Activated T-cell treated with anti-CD3 and anti-CD28 coated beads for 1 hour (primary cell): ENCODE measurements around the gene POLR1E.
"Not testable (repeated sequence)": the region's sequence is repeated elsewhere in the genome, so short reads cannot be mapped to it uniquely, and the experiment has no call there.

Source experiments
- DNase-seq: peaks from one replicate; pipeline ENCODE4 v3.0.0-alpha.2; 2020; ENCODE audit warnings: low read depth

The POLR1E gene

DNA sequence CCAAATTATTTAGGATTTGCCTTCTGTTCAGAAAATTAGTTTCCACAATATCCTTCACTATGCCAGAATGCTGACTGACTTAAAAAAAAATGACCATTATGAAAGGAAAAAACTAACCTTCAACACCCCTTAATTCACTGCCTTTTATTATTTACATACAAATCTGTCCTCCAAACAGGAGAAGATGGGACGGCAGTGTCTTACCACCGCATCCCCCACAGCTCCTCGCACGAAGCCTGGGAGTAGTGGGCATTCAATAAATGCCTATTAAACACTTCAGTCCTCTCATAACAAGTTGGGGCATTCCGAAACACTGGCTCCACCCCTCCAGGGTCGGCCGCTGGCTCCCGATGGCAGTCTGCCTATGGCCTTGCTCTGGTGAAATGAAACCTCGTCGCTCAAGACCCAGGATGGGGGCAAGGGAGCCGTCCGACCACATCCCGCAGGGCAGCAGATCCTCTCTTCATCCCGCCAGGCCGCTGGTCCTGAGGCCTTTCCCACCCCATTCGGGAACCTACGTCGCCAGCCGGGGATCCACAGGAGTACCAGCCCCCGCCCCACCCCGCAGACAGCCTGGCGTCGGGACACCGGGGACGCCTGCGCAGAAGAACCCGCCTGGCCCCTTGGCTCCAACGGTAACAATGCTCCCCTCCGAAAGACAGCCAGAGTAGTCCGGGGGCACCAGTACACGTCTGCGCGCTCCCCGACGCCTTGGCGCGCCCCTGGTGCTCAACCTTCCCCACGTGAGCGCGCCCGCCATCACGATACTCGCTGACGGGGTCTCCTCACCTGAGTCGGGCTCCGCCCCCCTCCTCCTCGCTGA, 21.1 kb upstream of the POLR1E start:
- DNase-seq, result peak; percentile 74

DNA sequence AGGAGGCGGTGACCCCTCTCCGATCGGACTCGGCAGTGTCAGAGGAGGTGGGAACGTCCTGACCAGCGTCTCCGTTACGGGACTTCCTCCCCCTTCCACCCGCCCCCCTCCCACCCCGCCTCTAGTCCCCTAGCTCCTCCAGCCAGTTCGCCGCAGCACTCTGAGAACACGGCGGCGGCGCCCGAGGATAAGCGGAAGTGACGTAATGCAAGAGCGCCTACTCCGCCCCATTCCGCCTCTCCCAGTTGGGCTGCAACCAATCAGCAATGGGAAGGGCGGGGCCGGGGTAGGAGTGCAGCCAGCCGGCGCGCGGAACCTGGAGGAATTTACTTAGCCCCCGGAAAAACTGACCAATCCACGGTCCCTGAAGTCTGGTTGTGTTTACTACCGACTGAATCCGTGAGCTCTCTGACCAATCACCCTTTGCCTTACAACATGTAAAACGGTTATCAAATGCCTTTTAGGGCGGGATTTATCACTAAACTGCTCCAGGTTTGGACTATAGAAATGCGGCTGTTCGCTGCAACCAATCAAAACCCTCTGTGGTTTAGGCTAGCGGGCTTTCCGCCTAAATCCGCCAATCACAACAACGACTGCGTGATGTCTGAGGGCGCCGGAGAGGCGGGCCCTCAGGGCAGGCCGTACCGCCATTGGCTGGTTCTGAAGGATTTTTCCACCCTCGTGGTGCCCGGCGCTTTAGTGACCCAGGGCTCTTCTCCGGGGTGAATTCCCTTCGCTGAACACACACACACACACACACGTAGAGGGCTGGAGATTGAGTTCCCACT, 20.3 kb upstream of the POLR1E start, which contains the start of gene ZBTB5:
Gene ZBTB5, minus strand, starts transcription at position 202 of the 788 bp plus-strand sequence. CDS start 22,899 bp downstream, outside the sequence.
- peak; percentile 98 for DNase-seq

DNA sequence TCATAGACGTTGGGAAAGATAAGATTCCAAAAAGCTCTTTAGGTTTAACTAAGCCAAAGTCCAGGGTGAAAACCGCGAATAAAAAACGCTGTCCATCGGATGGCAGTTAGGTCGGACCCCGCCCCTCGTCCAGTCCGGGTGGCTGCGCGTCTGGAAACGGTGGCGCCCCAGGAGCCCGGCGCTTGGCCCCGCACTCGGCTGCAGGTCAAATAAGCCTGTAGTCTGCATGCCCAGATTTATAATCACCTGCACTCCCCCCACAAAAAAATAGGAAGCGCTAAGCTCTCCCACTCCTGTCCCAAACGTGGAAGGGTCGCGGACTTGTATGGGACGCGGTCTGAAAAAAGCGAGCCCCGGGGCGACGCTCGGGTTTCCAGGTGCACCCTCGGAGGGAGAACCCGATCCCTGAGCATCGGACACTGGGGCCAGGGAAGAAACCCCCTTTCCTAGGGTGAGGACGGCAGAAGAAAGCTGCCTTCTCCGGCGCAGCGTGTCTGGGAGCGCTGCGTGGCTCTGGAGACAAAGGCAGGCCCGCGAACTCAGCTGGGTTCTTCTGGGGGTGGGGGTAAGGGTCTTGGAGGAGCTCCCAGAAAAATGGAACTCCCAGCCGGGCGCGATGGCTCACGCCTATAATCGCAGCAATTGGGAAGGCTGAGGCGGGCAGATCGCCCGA, 19.6 kb upstream of the POLR1E start:
- peak; percentile 7 for DNase-seq

DNA sequence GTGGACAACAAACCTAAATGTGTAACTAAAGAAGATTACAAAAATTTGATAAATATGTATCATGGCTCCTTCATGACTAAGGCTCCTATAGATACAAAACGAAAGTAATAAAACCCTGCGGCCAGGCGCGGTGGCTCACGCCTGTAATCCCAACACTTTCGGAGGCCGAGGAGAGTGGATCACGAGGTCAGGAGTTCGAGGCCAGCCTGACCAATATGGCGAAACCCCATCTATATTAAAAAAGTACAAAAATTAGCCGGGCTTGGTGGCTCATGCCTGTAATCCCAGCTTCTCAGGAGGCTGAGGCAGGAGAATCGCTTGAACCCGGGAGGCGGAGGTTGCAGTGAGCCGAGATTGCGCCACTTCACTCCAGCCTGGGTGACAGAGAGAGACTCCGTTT, 18.2 kb upstream of the POLR1E start:
- DNase-seq, result not testable (repeated sequence)

DNA sequence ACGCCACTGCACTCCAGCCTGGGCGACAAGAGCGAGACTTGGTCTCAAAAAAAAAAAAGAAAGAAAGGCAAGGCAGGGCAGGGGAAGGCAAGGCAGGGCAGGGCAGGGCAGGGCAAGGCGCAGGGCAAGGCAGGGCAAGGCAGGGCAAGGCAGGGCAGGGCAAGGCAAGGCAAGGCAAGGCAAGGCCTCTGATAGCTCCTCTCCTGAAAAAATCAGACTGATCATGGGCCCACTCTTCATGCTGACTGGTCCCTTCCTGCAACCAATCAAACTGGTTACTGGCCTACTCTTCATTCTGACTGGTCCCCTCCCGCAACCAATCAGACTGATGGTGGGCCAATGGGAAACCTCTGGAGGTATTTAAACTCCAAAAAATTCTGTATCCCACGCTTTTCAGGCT, 17.1 kb upstream of the POLR1E start:
- no peak for DNase-seq

DNA sequence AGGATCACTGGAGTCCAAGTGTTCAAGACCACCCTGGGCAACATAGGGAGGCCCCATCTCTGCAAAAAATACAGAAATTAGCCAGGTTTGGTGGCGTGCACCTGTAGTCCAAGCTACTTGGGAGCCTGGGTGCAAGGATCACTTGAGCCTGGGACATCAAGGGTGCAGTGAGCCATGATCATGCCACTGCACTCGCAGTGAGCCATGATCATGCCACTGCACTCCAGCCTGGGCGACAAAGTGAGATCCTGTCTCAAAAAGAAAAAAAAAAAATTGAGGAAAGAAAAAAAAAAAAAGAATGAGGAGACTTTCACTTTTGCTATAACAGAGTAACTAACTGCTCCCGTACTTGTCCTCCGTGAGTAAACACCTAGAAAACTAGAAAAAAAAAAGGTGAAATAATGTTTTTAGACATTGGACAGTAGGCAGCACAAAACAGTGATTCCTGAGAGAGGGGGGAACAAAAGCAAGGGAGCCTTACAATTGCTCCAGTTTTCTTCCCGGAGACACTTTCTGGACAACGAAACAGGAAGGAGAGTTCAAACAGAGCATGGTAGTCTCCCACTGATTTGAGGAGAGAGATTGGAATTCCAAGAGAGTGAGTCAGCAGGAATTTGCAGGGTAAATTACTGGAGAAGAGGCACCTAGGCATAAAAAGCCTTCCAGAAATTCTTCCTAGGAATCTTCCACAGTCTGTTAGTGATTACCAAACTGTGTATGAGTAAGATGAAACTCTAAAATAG, 13.6 kb upstream of the POLR1E start:
- no peak for DNase-seq

DNA sequence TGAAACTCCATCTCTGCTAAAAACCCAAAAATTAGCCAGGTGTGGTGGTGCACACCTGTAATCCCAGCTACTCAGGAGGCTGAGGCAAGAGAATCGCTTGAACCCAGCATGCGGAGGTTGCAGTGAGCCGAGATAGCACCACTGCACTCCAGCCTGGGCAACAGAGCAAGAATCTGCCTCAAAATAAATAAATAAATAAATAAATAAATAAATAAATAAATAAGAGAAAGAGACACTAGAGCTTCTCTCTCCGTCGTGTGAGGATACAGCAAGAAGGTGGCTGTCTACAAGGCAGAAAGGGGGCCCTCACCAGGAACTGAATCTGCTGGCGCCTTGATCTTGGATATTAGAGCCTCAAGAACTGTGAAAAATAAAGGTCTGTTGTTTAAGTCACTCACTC, 11.8 kb upstream of the POLR1E start:
- not testable (repeated sequence) for DNase-seq

DNA sequence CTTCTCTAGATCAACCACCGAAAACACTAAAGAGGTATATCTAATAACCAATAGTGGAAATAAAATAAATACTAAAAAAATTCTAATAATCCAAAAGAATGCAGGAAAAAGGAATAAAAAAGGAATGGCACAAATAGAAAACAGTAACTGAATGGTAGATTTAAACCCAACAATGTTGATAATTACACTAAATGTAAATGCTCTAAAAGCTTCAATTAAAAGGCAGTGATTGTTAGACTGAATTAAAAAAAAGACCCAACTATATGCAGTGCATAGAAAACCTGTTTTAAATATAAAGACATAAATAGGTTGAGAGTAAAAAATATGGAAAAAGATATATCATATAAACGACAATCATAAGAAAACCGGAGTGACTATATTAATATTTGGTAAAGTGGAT, 11.3 kb upstream of the POLR1E start:
- no peak for DNase-seq

DNA sequence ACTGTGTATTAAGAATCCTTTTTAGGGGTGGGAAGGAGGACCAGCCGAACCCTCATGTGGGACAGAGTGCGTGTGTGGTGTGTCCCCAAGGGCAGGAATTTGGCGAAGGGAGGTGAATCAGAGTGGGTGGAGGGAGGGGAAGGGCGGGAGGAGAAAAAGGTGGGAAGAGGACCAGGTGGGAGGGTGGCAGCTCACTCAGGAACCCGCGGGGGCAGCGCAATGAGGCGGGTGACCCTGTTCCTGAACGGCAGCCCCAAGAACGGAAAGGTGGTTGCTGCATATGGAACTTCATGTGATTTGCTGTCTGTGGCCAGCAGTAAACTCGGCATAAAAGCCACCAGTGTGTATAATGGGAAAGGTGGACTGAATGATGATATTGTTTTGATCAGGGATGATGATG, 8.8 kb upstream of the POLR1E start:
- DNase-seq, result no peak

DNA sequence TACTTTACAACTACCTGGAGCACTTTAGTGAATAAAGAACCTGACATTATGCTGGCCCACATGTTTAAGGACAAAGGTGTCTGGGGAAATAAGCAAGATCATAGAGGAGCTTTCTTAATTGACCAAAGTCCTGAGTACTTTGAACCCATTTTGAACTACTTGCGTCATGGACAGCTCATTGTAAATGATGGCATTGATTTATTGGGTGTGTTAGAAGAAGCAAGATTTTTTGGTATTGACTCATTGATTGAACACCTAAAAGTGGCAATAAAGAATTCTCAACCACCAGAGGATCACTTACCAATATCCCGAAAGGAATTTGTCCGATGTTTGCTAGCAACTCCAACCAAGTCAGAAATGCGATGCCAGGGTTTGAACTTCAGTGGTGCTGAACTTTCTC, 8.3 kb upstream of the POLR1E start:
- DNase-seq, result not testable (repeated sequence)

DNA sequence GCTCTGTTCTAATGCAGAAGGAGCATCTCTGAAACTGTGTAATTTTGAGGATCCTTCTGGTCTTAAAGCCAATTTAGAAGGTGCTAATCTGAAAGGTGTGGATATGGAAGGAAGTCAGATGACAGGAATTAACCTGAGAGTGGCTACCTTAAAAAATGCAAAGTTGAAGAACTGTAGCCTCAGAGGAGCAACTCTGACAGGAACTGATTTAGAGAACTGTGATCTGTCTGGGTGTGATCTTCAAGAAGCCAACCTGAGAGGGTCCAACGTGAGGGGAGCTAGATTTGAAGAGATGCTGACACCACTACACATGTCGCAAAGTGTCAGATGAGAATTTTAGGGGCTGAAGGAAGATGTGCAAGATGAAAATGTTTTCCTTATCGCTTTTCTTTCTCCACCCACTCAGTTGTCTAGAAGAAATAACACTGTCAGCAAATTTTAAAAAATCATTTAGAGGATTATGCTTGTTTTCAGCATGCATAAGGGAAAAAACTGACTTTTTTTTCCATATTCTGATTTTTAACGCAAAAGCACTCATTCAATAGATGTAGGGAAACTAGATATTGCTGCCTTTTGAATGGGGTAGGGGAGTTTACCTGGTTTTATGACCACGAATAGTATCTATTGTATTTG, 7.6 kb upstream of the POLR1E start:
- DNase-seq, result not testable (repeated sequence)

DNA sequence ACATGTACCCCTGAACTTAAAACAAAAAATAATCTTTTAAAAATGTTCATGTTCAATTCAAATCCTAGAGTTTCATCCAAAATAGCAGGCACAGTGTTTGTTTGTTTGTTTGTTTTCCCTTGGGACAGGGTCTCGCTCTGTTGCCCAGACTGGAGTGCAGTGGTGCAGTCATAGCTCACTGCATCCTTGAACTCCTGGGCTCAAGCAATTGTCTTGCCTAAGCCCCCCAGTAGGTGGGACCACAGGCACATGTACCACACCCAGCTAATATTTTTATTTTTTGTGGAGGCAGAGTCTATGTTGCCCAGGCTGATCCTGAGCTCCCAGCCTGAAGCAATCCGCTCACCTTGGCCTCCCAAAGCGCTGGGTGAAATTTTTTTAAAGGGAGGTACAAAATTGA, 5.0 kb upstream of the POLR1E start:
- DNase-seq, result no peak

DNA sequence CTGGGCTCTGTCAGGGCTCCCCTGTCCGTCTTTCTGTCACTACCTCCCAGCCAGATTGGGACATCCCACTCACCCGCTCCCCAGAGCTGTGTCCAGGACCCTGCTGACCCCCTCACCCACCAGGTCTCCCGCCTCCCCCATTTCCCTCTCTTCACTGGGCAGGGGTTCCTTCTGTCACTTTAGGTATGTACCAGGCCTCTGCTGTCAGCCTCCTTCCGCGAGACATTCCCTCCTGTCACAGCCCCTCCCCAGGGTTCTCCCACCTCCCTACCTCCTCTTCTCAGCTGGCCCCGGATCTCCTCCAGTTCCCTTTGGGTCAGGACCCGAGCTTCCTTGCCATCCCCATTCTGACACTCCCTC, 488 bp downstream of the POLR1E start:
- DNase-seq, result no peak

DNA sequence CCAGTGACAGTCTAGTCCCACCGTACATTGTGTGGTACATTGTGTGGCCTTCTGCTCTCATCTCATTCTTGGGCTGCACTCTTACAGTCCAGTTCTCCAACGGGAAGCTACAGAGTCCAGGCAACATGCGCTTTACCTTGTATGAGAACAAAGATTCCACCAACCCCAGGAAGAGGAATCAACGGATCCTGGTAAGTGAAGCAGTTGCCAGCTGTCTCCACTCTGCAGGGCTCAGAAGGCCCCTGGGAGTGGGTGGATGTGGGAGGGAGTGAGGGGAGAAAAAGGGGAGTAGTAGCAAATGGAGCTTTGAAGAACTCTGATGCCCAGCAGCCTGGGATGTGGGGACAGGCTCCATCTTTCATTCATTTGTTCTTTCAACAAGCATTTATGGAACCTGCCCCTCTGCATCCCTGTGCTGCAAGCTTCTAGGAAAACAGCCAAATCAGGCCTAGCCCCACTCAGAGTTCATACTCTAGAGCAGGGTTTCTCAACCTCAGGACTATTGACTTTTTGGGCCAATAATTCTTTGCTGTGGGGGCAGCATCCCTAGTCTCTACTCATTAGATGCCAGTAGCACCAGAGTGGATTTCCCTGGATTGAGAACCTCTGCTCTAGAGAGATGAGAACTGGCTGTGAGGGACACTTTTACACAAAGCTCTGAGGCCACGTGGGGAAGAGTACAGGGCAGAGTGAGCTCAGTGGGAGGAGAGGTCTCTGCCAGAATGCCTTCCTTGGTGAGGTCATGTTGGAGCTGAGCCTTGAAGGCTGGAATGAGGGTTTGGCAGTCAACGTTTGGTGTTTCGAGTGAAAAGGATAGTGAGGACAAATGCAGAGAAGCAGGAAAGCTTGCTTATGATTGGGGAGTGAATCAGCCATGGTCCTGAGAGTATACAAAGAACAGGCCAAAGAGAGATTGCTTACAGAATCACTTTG, 1.1 kb downstream of the POLR1E start:
- DNase-seq, result no peak

DNA sequence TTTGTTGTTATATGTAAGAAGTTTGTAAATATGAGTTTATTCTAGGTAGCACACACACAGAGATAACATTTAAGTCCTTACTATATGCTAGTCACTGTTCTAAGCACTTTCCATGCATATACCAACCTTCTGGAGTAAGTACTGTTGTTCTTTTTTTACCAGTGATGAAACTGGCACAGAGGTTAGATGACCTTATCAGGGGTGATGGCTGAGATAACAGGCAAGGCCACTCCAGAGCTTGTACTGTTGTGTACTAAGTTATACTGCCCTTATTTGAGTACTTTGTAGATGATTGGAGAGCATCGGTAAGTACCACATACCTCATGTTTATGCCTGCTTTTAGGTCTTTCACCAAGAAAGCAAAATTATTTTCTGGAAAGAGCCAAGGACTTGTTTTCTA, 6.2 kb downstream of the POLR1E start:
- no peak for DNase-seq

DNA sequence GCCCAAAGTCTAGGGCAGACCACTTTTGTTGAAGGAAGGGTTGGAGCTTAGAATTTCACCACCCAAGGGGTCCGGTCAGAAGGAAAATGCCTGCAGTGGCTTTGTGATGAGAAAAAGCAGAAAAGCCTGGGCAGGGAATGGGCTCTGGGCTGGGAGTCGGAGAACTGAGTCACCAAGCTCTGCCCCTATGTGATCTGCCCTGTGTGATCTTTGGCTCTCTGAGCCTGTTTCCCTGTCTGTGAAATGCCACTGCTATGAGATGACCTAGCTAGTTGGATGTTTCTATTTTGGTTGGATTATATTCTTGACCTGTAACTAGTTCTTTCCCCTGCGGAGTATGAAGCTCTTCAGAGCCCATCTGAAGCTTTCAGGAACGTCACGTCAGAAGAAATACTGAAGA, 9.8 kb downstream of the POLR1E start:
- DNase-seq, result no peak

DNA sequence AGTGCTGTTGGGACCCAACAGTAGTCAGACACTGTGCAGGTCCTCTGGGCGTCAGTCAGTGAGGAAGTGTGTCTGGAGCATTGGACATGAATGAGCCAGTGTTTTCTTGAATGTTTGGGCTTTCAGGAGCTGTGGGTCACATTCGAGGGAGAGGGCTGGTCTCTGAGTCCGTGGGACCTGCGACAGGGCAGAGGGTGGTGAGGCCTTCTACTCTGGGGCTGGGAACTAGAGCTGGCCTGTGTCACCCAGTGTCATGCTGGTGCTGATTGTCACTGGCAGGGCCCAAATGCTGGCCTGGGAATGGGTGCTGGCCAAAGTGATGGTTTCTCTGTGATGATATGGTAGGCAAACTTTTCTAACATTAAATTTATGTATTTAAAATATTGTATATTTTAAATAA, 10.3 kb downstream of the POLR1E start:
- no peak for DNase-seq

DNA sequence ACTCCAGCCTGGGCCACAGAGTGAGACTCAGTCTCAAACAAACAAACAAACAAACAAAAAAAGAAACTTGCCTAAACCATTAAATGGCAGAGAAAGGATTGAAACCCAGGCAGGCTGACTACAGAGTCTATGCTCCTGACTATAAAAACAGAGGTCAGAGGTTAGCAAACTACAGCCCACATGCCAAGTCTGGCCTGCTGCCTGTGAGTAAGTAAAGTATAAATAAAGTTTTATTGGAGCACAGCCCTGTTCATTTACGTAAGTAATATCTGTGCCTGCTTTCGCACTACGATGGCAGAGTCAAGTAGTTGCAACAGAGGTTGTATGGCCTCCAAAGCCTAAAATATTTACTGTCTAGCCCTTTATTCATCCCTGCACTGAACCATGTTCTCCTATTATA, 11.6 kb downstream of the POLR1E start:
- no peak for DNase-seq

DNA sequence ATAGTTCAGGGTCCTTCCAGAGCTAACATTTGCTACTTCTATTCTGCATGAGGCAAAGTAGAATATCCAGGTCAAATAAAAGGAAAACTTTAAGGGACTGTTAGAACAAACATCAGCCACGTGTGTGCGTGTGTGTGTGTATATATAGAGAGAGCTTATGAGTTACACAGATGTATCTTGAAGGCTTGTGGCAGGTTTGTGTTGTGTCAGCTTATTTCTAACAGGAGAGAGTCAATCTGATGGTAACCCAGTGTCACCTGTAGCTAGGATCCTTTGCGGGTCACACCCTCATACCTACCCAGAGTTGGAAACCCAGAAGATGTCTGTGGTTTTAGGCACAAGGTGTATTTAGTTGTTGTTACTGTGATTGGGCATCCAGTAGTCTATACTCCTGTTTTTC, 12.7 kb downstream of the POLR1E start:
- no peak for DNase-seq

DNA sequence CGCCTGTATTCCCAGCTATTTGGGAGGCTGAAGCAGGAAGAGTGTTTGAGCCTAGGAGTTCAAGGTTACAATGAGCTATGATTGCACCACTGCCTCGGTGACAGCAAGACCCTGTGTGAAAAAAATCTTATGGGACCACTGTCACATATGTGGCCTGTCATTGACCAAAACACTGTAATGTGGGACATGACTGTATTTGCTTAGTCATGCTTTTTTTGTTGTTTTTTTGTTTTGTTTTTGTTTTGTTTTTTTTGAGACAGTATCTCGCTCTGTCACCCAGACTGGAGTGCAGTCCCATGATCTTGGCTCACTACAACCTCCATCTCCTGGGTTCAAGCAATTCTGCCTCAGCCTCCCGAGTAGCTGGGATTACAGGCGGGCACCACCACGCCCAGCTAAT, 13.5 kb downstream of the POLR1E start:
- DNase-seq, result no peak
